HG03432 (cell line): ENCODE results near the gene SLC66A2.

Source experiments
- ATAC-seq: cut with Tn5 transposase; IDR thresholded peaks from one replicate; pipeline ENCODE4 v1.9.1; 2021; ENCODE audit warnings: mild to moderate bottlenecking, moderate library complexity; ENCODE audit not compliant: unreplicated experiment

The SLC66A2 gene

DNA sequence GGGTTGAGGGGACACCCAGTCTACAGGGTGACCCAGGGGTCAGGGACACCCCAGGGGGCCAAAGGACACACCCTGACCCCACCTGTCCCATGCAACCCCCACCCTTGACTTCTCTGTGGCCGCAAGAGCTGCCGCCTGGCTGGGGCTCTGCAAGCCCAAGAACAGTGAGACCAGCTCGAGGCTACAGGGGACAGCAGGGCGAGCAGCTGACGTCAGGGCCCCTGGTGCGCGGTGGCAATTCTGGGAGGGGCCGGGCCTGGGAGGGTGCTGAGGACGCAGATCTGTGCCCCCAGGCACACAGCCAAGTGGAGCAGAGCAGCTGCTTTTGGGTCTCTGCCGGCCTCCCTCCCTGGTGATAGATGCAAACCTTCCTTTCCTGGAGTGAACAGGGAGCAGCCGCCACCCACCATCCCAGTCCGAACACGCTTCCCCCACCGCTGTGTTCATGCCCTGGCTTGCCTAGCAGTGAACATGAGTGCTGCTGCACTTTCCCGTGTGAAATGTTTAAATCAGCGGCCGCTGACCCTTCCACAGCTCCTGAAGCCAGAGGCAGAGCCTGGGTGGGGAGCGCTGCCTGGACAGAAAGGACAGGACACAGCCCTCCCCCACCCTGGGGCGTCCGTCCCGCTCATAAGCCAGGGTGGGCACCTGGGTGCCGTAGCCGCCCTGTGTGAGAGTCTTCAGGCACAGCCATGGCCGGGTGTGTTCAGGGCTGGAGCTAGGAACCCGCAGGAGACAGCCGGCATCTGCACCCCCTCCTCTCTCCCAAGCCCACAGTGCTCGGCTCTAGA, 46.9 kb downstream of the SLC66A2 start:
- no peak for ATAC-seq

DNA sequence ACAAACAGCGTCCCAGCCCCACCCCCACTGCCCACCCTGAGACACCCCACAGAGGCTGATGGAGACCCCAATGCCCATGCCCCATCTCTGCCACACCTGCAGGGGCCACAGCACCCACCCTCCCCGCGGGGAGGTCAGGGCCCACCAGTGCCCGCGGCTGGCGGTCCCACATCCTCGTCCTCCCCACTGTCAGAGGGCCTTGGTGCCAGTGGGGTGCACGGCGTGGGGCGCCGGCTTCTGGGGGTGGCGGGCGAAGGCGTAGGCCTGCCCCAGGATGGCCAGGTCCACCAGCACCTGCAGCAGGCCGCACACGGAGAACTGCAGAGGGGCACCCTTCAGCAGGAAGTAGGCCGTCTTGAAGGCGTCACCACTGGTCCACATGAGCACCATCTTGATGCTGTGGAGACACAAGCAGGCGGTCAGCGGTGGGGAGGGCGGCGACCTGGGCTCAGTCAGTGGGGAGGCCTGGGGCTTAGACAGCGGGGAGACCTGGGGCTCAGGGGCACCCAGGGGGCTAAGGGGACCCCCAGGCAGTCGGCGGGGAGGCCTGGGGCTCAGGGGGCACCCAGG, 47.6 kb downstream of the SLC66A2 start:
- ATAC-seq = no peak

DNA sequence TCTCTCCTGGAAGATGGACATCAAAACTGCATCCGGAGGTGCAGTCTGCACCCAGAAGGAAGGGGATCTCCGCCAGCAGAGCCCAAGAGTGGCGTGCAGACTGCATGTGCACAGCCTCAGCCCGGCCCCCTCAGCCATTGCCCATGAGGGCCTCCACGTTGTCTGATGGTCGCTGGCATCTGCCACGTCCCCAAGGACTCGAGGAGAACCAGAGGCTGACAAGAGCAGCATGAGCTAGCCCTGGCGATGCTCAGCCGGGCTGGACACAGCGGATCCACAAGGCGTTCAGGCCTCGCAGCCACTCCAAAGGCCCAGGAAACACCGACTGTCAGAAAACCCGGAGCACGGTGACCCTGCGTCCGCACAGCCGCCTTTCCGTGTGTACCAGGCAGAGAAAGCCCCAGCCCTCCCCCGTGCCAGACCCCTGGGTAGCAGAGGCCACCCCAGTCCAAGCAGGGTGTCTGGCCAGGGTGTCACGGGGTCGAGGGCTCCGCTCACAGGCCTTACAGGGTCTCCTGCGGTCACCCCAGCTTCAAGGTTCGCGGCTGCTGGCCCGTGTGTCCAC, 48.3 kb downstream of the SLC66A2 start:
- no peak for ATAC-seq

DNA sequence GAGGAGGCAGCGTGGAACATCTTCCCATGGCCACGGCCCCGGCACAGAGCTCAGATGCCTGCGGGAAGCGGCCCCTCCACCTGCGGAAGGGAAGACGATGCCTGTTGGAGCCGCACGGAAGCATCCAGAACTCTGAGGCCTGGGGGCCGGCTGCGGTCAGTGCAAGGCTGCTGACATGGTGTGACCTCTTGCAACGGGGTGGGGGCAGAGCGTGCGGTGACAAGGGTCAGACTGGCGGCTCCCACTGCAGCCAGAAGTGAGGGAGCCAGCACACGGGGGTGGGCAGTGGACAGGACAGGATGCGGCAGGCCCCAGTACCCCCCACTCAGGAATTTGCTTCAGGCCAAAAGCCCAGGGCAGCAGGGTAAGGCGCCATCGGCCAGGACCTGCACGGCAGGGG, 48.8 kb downstream of the SLC66A2 start:
- ATAC-seq = no peak

DNA sequence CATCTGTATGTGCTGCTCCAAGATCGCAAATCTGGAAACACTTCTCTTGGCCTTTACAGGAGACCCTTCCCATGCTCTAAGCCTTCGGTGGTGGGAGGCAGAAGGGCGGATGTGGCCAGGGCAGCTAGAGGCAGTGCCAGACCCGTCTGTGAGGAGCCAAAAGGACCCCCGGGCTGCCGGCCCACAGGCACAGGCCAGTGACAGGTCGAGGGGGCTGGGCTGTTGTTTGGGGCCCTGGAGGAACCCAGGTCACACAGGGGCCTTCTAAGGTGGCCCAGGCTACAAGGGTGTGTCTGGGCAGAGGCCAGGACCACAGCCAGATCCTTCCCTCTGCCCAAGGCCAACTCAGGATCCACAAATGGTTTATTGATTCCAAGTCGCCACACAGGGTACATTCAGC, 49.4 kb downstream of the SLC66A2 start:
- ATAC-seq = no peak

DNA sequence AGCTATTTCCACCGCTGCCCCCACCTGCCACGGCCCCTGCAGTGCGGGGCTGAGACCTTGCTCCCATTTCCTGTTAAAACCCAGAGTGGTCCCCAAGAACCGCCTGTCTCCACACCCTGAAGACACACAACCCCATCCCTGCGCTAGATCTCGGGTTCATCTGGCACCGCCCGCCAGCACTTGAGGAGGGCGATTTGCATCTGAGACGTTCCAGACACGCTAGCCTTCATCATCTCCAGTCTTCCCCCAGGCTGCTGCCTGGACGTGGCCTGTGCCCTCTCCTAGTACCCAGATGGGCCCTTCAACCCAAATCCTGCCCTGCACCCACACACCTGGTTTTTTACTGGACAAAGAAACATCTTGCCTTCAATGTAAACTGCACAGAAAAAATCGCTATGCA, 49.8 kb downstream of the SLC66A2 start:
- ATAC-seq = no peak

DNA sequence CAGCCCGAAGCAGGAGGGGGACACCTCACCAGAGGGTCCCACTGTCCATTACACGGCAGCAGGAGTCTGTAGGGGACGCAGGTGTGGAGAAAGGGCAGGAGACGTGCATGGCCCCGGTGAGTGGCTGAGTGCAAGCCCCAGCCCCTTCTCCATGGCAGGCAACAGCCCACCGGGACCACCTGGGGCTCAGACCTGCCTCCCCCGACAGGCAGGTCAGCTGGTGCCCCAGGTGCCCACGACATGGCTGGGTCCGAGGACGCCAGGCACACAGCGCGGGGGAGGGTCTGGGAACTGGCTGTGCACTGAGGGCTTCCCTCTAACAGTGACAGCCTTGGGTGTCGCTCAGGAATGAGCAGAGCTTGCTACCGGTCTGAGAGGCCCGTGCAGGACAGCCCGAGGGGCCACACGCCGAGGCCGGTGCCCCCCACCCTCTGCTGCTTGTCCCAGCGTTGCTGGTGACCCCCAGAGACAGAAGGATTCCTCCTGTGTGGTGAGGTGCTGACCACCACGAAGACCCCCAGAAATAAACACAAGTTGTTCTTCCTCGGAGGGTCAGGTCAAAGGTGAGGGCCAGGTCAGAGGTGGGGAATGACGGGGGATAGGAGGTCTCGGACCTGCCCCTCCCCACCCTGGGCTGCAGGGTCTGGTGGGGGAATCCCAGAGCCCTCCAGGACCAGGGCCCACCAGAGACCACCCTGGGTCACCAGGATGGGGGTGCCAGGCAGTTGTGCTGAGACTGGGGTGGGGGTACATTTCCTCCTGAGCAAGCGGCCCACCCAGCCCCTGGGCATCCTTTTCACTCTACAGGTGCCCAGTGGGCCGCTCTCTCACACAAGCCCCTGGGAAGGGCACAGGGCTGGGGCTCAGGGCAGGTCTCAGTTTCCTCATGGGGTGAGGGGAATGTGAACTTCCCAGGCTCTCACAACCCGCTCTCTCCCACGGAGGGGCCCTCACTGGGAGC, 50.6 kb downstream of the SLC66A2 start:
- ATAC-seq = no peak

DNA sequence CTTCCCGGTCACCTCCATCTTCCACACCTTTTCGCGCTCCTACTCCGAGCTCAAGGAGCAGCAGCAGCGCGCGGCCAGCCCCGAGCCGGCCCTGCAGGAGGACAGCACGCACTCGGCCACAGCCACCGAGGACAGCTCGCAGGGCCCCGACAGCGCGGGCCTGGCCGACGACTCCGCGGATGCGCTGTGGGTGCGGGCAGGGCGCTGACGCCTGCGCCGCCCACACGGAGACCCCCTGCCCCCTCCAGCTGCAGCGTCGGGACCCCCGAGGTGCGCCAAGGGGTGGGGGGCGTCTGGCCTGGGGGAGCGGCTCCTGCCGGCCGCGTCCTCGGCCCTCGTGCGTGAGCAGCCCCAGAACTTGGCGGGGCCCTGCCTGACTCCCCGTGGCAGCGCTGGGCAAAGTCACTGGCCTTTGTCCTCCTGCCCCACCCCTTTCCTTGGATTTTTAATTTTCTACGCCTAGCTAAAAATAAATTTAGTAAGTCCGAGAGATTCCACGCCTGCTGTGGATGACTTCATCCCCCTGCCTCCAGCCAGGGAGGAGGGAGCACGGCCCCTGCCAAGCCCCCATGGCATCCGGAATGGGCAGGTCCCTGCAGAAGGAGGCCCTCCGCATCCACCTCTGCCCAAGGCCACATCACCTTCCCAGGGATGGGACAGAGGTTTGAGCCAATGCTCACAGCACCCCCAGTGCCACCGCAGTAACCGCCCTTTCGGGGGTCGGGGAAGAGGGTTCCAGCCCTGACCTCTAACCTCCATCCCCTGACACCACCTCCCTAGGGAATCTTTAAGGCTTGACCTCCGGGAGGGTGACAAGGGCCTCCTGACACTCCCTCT, 51.6 kb downstream of the SLC66A2 start:
- no peak for ATAC-seq

DNA sequence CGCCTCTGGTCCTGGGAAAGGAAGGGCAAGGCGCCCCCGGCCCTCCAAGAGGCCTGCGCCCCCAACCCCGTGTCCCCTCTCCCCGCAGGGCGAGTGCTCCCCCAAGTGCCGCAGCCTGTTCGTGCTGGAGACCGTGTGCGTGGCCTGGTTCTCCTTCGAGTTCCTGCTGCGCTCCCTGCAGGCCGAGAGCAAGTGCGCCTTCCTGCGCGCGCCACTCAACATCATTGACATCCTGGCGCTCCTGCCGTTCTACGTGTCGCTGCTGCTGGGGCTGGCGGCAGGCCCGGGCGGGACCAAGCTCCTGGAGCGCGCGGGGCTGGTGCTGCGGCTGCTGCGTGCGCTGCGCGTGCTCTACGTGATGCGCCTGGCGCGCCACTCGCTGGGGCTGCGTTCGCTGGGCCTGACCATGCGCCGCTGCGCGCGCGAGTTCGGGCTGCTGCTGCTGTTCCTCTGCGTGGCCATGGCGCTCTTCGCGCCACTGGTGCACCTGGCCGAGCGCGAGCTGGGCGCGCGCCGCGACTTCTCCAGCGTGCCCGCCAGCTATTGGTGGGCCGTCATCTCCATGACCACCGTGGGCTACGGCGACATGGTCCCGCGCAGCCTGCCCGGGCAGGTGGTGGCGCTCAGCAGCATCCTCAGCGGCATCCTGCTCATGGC, 52.4 kb downstream of the SLC66A2 start:
- ATAC-seq = no peak

DNA sequence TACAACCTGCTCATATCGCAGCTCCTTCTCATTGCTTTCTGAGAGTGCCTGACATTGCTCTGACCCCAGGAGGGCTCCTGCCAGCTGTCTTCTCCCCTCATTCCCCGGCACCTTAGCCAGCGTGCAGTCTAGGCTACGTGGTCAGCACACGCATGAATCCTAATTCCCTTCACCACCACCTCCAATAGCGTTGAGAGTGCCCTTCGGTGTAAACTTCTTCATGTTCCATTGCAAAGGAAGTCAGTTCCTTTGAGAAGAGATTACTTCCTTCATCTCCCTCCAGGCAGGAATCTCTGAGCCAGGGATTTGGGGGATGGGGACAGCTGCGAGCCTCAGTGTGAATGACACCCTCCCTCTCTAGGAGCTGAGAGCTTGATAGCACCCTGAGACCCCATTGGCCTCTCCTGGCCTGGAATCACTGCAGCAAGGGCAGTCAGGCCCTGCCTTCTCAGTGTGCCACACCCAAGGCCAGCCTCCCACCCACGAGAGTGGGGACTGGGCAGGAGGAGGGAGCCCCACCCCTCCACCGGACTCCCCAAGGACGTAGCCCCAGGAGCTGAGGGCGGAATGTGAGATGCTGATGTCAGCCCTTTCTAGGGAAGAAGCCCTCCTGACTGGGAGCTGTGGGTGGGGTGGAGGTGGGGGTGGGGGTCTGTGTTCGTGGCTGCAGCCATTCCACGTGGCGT, 53.4 kb downstream of the SLC66A2 start:
- no peak for ATAC-seq

DNA sequence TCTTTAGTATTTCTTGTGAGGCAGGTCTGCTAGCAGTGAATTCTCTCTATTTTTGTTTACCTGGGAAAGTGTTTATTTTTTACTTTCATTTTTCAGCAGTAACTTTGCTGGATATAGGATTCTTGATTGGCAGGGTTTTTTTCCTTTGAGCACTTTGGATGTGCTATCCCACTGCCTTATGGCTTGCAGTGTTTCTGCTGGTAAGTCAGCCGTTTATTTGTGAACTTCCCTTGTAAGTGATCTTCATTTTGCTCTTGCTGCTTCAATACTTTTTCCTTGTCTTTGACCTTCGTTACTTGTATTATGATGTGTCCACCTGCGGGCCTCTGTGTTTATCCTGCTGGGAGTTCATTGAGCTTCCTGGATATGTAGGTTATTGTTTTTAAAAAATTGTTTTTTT, 54.7 kb downstream of the SLC66A2 start:
- ATAC-seq = no peak

DNA sequence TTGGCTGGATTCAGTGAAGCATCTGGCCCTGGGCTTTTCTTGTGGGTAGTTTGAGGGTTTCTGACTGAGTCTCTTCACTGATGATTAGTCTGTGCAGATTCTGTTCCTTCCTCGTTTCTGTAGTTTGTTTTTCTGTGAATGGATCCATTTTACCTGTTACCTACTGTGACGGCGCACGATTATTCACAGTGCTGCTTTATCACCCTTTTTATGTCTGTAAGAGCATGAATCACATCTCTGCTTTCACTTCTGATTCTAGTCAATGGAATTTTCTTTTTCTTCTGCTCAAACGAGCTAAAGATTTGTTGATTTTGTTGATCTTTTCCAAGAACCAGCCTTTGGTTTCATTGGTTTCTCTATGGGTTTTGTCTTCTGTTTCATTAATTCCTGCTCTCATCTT, 60.8 kb downstream of the SLC66A2 start:
- no peak for ATAC-seq

DNA sequence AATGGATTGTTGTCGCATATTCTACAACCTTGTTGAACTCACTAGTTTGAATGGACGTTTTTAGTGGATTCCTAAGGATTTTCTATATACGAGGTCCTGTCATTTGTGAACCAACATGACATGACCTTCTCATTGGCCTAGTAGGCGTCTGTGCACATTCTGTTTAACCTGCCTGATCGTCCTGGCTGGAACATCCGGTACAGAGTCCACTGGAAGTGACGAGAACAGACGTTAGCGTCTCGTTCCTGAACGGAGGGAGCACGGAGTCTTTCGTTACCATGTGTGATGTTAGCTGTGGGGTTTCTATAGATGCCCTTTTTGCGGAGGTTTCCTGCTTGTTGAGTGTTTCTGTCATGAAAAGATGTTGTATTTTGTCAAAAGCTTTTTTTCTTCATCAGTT, 61.9 kb downstream of the SLC66A2 start:
- ATAC-seq = no peak

DNA sequence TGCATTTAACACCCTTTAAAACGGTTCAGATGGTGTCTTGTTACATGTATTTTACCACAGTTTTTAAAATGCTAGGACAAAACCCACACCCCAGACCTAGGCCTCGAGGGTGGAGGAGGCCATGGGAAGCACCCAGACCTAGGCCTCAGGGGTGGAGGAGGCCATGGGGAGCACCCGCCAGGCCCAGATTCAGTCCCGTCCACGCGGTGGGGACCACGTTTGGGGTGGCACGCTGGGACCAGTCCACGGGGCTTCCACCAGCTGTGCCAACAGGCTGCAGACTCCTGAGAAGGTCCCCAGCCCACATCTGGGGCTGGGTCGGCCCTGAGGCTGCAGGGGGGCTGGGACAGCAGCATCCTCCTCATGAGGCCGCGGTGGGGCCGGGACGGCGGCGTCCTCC, 63.4 kb downstream of the SLC66A2 start:
- ATAC-seq = no peak

DNA sequence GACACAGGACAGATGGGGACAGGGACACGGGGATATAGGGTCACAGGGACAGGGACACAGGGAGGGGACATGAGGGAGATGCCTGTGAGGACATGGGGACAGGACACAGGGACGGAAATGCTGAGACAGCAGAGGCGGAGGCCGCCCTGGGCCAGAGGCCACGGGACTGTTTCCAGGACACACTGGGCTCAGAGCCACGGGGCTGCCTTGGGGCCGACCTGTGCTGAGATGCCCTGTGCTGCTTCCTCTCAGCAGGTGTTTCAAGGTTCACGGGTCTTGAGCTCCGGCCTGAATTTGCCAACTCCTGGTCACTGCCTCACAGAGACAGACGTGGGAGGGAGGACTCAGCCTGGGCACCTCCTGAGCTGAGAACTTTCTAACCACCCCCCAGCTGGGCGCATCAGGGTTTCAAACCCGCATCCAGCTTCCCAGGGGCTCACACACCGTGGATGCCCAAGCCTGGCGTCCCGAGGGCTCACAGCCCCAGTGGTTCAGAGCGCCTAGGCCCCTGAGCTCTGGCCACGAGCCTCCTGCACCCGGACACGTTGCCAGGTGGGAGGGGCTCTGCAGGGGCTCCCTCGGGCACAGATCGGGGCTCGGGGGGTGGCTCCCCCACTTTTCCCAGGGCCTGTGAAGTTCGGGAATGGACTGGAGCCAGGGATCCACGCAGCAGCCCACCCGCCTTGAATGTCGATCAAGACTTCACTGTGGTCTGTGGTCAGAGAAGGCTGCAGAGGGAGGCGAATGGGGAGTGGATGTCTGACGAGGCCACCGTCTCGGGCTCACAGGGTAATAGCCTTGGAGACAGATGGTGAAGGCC, 64.1 kb downstream of the SLC66A2 start:
- no peak for ATAC-seq

DNA sequence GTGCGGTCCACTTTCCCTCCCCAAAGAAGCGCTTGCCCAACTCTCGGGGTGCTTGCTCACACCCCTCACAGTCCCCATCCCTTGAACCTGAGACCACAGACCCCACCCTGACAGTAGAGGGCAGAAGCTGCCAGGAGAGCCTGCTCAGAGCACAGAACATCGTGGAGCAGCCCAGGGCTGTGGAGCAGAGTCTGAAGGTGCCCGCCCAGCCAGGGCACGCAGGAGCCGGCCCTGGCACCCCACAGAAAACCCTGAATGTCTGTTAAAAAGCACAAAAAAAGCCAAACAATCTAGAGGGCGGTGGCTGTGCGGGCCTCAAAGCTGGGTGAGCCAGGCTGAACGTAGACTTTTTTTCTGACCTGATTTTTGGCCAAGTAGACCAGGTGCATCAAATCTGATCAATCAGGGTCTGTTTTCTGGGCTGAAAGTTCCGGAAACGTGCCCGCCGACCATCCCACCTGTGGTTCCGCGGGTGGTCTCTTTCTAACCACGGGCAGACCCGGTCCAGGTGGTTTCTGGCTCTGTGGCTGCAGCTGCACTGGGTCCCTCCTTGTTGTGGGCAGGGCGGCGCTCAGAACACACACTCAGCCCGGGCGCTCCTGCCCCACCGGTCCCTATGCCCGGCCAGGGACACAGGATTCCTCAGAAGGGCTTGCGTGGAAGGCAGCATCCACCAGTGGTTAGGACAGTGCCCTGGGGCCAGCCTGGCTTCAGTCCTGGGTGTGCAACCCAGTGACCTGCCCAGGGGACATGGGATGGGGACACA, 66.3 kb downstream of the SLC66A2 start:
- ATAC-seq = no peak

DNA sequence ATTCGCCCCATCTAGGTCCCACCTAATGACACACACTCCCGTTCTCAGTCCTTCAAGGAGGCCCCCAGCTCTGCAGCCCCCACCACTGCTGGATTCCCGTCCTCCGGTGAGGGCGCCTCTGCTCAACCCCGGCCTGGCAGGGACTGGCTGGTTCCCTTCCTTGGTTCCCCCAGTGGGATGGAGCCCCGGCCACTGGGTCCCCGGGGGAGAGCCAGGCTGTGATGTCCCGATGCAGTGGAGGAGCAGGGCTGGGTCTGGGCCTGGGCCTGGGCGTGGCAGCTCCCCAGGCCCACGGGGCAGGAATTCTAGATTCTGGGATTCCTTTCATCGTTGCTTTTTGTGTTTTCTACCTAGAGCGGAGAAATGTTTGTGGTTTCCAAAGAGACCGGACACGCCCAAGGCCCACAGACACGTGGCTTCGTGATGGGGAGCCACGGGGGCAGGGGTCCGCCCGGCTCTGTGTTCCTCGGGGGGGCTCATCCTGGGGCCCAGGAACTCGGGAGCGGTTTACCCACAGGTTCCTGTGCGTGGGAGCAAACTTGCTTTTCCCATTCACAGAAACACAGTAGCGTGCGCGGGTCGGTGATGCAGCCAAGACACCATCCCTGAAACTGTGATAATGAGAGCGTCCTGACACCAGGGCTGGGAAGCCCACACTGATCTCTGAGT, 67.0 kb downstream of the SLC66A2 start:
- no peak for ATAC-seq
